ENCODE data around the gene CFAP61. TPM values are rescaled to one million over a fixed set of nuclear protein-coding genes. Genes with fewer than 3 reads are reported as not detected.

CFAP61 gene
- total RNA-seq, 1 donor from 2014 or later = 5.6 TPM

DNA sequence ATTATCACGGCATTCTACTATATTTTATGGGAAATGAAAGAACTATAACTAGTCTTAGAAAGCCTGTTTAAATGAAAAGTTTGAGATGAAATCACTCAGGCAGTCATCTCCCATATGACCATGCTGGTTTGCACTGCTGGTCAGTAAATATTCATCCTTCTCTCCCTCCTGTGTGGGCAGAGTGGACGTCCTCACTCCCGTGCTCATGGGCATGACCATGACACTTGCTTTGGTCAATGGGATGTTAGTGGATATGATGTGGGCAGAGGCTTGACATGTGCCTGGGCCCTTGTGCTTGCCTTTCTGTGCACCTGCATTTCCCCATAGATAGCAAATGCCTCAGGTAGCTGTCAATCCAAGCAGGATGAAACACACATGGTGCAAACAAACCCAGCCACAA lies 222.5 kb downstream of the CFAP61 start:
- Mint-ChIP-seq H3K36me3 (no peaks in the 10 kb centered on the region), H3K27me3 (no peaks in the 10 kb centered on the region), H3K27ac (no peak overlapping the region), H3K4me1 (ENCODE audit: unreplicated experiment) (peaks cover 5% of the 10 kb centered on the region), H3K9me3 (no peaks in the 10 kb centered on the region), H3K4me3 (no peak overlapping the region)
- TF ChIP-seq, protein P1, sequence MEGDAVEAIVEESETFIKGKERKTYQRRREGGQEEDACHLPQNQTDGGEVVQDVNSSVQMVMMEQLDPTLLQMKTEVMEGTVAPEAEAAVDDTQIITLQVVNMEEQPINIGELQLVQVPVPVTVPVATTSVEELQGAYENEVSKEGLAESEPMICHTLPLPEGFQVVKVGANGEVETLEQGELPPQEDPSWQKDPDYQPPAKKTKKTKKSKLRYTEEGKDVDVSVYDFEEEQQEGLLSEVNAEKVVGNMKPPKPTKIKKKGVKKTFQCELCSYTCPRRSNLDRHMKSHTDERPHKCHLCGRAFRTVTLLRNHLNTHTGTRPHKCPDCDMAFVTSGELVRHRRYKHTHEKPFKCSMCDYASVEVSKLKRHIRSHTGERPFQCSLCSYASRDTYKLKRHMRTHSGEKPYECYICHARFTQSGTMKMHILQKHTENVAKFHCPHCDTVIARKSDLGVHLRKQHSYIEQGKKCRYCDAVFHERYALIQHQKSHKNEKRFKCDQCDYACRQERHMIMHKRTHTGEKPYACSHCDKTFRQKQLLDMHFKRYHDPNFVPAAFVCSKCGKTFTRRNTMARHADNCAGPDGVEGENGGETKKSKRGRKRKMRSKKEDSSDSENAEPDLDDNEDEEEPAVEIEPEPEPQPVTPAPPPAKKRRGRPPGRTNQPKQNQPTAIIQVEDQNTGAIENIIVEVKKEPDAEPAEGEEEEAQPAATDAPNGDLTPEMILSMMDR (conservative IDR thresholded peaks at IDR 0.05) = no peak
- no peak for DNase-seq (ENCODE audit: extremely low spot score, unreplicated experiment)

DNA sequence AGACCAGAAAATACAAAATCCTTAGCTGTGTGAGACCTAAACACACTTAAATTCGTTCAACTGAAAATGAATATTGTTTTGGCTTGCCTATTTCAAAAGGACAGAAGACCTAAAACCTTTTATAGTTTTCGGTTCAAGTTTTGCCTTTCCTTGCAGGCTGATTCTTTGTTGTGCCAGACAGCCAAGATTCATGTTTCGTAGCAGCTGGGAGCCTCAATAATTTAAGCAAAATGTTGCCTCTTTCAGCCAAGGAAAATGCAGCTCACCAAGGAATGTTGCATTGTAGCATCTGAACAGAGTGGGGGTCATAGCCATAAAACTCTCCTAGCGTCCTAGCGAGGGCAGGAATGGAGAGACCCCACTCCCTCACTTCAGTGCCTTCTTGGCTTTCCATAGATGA lies 223.3 kb downstream of the CFAP61 start:
- Mint-ChIP-seq H3K27me3 (no peaks in the 10 kb centered on the region), H3K9me3 (no peaks in the 10 kb centered on the region), H3K27ac (no peak overlapping the region), H3K4me3 (no peak overlapping the region), H3K4me1 (ENCODE audit: unreplicated experiment) (peaks cover 5% of the 10 kb centered on the region), H3K36me3 (no peaks in the 10 kb centered on the region)
- TF ChIP-seq, protein P1 (conservative IDR thresholded peaks at IDR 0.05) = no peak
- DNase-seq (ENCODE audit: extremely low spot score, unreplicated experiment) = no peak

DNA sequence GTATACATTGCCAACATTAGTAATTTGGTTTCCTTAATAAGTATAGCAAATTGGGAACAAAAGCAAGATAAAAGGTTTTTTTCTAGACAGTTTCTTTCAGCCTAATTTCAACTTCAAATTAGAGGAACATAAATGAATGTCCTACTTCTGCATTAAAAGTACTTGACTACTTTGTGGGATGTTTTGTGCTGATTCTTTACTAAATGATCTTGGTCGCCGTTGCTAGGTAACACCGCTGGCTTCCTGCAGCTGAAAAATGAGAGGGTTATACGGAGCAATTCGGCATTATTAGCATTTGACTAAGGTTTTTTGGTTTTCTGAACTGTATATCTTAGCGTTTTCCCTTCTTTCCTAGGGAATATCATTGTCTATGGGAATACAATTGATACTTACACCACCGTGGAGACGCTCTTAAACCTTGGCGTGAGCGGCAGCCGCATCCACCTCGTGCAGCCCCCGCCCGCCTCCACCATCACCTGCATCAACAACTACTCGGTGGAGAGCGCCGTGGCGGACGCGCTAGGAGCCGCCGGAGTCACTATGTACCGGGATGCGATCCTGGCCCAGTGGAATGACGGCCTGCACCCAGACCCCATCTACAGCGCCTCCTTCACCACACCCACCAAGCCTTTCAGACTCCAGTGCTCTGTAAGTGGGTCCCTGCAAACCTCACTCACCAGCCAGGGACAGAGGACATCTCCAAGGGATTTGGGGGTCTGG lies 224.6 kb downstream of the CFAP61 start:
- TF ChIP-seq, protein P1 (conservative IDR thresholded peaks at IDR 0.05) = no peak
- no peak for DNase-seq (ENCODE audit: extremely low spot score, unreplicated experiment)
- H3K9me3 Mint-ChIP-seq = no peaks in the 10 kb centered on the region
- no peak overlapping the region for H3K4me3 Mint-ChIP-seq
- H3K27me3 Mint-ChIP-seq = no peaks in the 10 kb centered on the region
- H3K36me3 Mint-ChIP-seq = no peaks in the 10 kb centered on the region
- no peak overlapping the region for H3K27ac Mint-ChIP-seq
- H3K4me1 Mint-ChIP-seq (ENCODE audit: unreplicated experiment) = peaks cover 5% of the 10 kb centered on the region

GRCh38 chr20:20277894-20278335 lies 225.6 kb downstream of the CFAP61 start:
- peaks cover 5% of the 10 kb centered on the region for H3K4me1 Mint-ChIP-seq (ENCODE audit: unreplicated experiment)
- TF ChIP-seq, protein P1 (conservative IDR thresholded peaks at IDR 0.05) = no peak
- no peaks in the 10 kb centered on the region for H3K9me3 Mint-ChIP-seq
- no peaks in the 10 kb centered on the region for H3K27me3 Mint-ChIP-seq
- DNase-seq (ENCODE audit: extremely low spot score, unreplicated experiment) = no peak
- no peak overlapping the region for H3K4me3 Mint-ChIP-seq
- H3K36me3 Mint-ChIP-seq = no peaks in the 10 kb centered on the region
- no peak overlapping the region for H3K27ac Mint-ChIP-seq

GRCh38 chr20:20286061-20286460 lies 233.7 kb downstream of the CFAP61 start:
- Mint-ChIP-seq H3K9me3 (no peaks in the 10 kb centered on the region), H3K36me3 (no peaks in the 10 kb centered on the region), H3K4me1 (ENCODE audit: unreplicated experiment) (no peaks in the 10 kb centered on the region), H3K27me3 (peaks cover 11% of the 10 kb centered on the region), H3K4me3 (no peak overlapping the region), H3K27ac (no peak overlapping the region)
- TF ChIP-seq, protein P1 (conservative IDR thresholded peaks at IDR 0.05) = no peak
- no peak for DNase-seq (ENCODE audit: extremely low spot score, unreplicated experiment)
